ENCODE measurements around the gene NFIC.

DNA sequence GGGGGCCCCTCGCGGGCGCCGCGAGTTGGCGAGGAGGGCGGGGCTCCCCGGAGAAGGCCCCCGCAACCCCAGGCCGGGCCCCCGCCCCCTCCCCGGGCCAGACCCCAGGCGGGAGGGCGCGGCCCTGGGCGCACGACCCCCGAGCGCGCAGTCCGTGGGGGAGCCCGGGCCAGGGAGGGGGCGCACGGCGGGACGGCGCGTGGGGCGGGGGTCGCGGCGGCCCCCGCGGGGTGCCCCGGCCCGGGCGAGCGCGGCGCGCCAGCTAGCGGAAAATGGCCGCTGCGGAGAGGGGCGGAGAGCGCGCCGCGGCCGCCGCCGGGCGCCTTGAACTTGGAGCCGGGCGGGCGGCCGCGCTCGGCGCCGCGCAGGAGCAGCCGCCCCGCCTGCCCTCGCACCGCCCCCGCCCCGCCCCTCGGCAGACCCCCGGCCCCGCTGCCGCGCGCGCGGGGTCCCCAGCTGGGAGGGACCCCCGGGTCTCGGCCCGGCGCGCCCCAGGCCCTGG is 6.4 kb upstream of the NFIC start:
- no peak for TF ChIP-seq EZH2 (IDR thresholded peaks at IDR 0.05; ENCODE audit: borderline replicate concordance, low read length)
- TF ChIP-seq, protein P1, sequence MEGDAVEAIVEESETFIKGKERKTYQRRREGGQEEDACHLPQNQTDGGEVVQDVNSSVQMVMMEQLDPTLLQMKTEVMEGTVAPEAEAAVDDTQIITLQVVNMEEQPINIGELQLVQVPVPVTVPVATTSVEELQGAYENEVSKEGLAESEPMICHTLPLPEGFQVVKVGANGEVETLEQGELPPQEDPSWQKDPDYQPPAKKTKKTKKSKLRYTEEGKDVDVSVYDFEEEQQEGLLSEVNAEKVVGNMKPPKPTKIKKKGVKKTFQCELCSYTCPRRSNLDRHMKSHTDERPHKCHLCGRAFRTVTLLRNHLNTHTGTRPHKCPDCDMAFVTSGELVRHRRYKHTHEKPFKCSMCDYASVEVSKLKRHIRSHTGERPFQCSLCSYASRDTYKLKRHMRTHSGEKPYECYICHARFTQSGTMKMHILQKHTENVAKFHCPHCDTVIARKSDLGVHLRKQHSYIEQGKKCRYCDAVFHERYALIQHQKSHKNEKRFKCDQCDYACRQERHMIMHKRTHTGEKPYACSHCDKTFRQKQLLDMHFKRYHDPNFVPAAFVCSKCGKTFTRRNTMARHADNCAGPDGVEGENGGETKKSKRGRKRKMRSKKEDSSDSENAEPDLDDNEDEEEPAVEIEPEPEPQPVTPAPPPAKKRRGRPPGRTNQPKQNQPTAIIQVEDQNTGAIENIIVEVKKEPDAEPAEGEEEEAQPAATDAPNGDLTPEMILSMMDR (conservative IDR thresholded peaks at IDR 0.05 in 1 of 2, IDR thresholded peaks at IDR 0.05 in 1 of 2; ENCODE audit: extremely low read depth in 1 of 2, insufficient read depth in 1 of 2, low read depth in 1 of 2, low read length in 2 of 2) = no peak

All from mammary epithelial cell (primary cell).